ENCODE results near the gene DNAAF8.

- TF ChIP-seq, protein P1, sequence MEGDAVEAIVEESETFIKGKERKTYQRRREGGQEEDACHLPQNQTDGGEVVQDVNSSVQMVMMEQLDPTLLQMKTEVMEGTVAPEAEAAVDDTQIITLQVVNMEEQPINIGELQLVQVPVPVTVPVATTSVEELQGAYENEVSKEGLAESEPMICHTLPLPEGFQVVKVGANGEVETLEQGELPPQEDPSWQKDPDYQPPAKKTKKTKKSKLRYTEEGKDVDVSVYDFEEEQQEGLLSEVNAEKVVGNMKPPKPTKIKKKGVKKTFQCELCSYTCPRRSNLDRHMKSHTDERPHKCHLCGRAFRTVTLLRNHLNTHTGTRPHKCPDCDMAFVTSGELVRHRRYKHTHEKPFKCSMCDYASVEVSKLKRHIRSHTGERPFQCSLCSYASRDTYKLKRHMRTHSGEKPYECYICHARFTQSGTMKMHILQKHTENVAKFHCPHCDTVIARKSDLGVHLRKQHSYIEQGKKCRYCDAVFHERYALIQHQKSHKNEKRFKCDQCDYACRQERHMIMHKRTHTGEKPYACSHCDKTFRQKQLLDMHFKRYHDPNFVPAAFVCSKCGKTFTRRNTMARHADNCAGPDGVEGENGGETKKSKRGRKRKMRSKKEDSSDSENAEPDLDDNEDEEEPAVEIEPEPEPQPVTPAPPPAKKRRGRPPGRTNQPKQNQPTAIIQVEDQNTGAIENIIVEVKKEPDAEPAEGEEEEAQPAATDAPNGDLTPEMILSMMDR (IDR thresholded peaks at IDR 0.05) = no peak
- no peak for TF ChIP-seq EP300 (IDR thresholded peaks at IDR 0.05)
- TF ChIP-seq POLR2A (IDR thresholded peaks at IDR 0.05) = no peak
These were observed 47.7 kb upstream of the DNAAF8 start for GRCh38 chr16:4686497-4687210.

Measured in tibial nerve (tissue), 4 donors.